Stimulated activated CD4-positive, alpha-beta T cell treated with anti-CD3 and anti-CD28 coated beads, TNF-alpha, amount 100 ng/mL, for 24 hours (primary cell): ENCODE results near the gene EHF.
"Not testable (repeated sequence)": the region's sequence is repeated elsewhere in the genome, so short reads cannot be mapped to it uniquely, and the experiment has no call there.

Source experiments
- DNase-seq, 3 experiments: peaks; one replicate each; pipeline ENCODE4 v3.0.0-alpha.2; 2020; ENCODE audit warnings: low read depth in 3 of 3

The EHF gene

GRCh38 chr11:34667810-34668582, 47.1 kb downstream of the EHF start:
- DNase-seq = no peak

DNA sequence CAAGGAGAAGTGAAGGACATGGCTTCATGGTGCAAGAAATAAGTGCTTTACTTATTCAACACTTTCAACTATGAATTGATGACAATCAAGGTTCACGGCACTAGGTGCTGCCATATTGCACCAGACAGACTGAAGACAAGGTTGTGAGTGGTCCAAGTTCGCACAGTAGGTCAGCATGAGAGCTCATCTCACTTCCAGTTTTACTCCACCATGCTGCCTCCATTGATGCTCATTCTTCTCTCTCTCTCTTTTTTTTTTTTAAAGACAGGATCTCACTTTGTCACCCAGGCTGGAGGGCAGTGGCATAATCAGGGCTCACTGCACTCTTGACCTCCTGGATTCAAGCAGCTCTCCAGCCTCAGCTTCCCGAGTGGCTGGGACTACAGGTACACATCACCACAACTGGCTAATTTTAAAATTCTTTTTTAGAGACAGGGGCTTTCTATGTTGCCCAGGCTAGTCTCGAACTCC, 47.7 kb downstream of the EHF start:
- DNase-seq = no peak

DNA sequence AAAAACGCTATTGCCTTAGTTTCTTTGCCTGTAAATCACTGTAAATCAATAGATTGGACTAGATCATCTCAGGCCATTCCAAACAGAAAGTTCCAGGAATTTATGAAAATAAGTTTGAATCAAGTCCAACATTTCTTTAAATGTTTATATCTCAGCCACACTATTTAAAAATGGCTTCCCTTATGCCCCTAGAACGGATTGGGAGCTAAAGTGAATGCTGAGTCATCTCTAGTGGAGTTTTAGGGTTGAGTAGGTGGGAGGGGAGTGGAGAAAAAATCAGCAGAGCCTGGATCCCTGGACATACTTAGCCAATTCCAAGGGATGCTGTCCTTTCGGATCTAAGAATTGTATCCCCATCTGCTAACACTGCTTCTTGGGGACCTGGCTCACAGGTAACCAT, 48.6 kb downstream of the EHF start:
- DNase-seq = no peak

GRCh38 chr11:34671117-34671516, 50.2 kb downstream of the EHF start:
- DNase-seq = no peak

DNA sequence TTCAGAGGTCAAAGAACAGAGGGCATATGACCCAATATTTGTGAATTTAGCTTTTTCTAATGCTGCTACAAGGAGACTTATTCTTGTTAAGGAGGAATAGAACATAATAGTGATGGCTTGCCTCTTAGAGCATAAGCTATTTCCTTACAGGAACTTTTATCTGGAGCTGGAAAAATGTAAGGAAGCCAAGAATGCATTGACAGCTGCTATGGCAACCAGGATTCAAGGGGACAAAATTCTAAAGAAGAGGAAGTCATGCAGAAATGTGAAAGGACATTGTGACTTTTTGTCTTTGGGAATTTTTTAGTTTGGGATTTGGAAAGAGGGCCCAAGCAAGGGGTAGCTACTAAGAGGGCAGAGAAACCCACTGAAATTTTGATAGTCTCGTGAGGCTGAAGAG, 51.1 kb downstream of the EHF start:
- DNase-seq = no peak

DNA sequence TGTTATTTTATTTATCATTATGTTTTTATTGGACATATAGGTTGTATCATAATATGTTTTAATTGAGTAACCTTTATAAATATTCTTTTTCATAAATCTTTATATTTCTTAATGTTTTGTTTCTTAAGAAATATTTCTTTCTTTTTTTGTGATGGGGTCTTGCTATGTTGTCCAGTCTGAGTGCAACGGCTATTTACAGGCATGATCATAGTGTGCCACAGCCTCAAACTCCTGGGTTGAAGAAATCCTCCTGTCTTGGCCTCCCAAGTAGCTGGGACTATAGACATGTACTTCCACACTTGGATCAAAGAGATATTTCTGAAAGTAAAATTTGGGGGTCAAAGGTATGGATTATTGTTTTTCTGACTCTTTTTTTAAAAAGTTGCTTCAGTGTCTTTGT, 53.1 kb downstream of the EHF start:
- DNase-seq = no peak

DNA sequence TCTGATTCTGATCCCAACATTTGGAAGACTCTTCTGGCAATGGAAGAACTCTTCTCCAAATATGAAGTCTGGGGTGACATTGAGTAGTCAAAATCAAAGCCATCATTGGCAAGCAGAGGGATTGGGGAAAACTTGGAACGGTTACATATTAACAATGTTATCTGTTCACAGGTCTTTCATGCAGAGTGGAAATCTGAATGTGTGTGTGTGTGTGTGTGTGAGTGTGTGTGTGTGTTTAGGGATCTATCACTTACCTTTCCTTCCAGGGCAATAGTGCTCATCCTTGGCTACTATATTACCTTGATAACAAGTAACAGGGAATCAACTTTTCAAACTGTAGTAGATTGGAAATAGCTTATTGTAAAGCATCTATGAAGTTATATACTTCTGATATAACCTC, 55.3 kb downstream of the EHF start:
- no peak for DNase-seq

DNA sequence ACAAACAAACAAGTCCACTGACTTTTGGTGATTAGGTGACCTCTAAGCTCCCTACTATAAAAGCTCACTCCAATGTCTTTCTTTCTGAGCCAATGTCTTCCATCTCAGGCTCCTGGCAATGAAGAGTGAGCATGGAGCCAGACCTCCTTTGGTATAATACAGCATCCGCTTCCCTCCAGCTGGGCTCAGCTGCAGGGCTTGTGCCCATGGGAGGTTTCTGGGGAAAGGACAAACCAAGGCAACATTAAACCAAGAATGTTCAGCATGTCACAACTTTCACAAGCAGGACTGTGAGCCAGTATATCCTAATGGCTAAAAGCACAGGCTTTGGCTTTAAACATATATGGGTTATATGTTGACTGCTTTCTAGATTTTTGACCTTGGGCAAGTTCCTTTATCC, 58.8 kb downstream of the EHF start:
- DNase-seq = no peak

DNA sequence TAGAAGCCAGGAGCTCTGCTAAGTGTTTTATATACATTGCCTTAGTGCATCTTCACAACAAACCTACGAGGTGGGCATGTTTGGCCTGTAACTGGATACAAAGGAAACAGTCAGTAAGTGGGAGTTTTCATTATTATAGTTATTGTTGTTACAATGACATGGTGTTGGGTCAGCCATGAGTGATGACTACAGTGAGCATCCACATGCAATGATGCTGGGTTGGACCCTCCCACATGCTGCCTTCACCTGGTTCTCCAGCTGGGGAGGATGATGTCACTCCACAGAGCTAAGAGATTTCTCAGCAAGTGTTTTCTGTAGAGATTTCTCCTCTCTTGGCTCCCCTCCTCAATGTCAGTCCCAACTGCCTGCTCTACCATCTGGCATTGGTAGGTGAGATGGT, 59.3 kb downstream of the EHF start:
- DNase-seq = no peak

- no peak for DNase-seq
Observed at GRCh38 chr11:34680918-34681586, 60.2 kb downstream of the EHF start.

DNA sequence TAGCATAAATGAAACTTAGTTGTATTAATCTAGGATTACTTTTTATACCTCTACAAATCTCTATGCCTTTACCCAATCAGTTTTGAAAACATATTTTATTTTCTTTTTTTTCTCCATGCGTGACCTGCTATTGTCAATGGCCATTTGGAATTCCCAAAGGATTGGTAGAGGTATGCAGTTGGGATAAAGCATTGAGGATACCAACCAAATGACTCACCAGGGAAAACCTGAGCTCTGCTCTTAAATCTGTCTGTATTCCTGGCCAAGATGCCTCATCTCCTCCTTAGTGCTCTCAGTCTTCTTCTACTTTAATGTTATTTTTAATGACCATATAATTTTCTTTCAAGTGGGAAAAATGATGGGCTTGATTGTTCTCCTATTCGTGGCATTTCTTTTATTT, 61.9 kb downstream of the EHF start:
- DNase-seq = no peak

- no peak for DNase-seq
Observed at GRCh38 chr11:34683396-34683795, 62.5 kb downstream of the EHF start.

GRCh38 chr11:34685864-34686263, 65.0 kb downstream of the EHF start:
- DNase-seq = no peak

DNA sequence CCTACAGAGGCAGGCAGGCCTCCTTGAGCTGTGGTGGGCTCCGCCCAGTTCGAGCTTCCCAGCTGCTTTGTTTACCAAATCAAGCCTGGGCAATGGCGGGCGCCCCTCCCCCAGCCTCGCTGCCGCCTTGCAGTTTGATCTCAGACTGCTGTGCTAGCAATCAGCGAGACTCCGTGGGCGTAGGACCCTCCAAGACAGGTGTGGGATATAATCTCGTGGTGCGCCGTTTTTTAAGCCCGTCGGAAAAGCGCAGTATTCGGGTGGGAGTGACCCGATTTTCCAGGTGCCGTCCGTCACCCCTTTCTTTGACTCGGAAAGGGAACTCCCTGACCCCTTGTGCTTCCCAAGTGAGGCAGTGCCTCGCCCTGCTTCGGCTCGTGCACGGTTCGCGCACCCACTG, 71.4 kb downstream of the EHF start:
- DNase-seq = not testable (repeated sequence)

- DNase-seq = no peak
Observed at GRCh38 chr11:34696862-34697261, 76.0 kb downstream of the EHF start.

DNA sequence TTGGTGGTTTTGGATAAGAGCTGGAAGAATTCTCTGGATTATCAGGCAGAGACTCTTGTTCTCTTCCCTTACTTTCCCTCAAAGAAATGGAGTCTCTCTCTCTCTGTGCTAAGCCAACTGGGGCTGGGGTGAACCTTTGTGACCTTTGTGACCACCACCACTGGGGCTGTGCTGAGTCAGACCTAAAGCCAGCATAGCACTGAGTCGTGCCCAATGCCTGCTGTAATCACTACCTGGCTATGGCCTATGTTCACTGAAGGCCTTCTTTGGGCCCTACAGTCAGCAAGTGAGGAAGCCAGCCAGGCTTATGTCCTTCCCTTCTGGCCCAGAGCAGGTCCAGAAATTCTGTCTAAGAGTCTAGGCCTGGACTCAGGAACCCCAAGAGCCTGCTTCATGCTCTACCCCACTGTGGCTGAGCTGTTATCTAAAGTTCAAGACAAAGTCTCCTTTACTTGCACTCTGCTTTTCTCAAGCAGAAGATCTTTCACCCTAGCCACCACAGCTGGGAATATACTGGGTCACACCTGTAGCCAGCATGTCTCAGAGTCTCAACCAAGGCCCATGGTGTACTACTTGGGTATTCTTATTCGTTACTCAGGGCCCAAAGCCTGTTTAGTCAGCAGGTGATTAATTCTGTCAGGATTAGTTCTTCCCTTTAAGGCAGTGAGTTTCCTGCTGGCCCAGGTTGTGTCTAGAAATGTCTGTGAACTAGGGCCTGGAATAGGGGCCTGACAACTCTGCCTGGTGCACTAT, 86.0 kb downstream of the EHF start:
- DNase-seq = no peak

- no peak for DNase-seq
Observed at GRCh38 chr11:34707462-34707840, 86.6 kb downstream of the EHF start.
